IPS DF 6.9 (cell line): ENCODE measurements around the gene CASTOR1.

ENCODE experiments used
- DNase-seq: peaks from one replicate; pipeline ENCODE4 v3.0.0-alpha.2; 2013; ENCODE audit warnings: low read depth, low spot score
- H3K27ac ChIP-seq: one replicate; pipeline ENCODE4 v1.5.1; 2013; ENCODE audit warnings: low read length, control low read depth
- H3K27me3 ChIP-seq: 2 replicates; pipeline ENCODE4 v1.6.1; 2013; ENCODE audit warnings: mild to moderate bottlenecking, low read length; ENCODE audit not compliant: control insufficient read depth, insufficient read depth
- H3K36me3 ChIP-seq: 2 replicates; pipeline ENCODE4 v1.6.1; 2013; ENCODE audit warnings: low read length; ENCODE audit not compliant: control insufficient read depth, insufficient read depth
- H3K4me1 ChIP-seq: 2 replicates; pipeline ENCODE4 v1.6.1; 2013; ENCODE audit warnings: low read length; ENCODE audit not compliant: control insufficient read depth, insufficient read depth
- H3K4me3 ChIP-seq: 2 replicates; pipeline ENCODE4 v1.5.1; 2013; ENCODE audit warnings: mild to moderate bottlenecking, low read length
- H3K9me3 ChIP-seq: 2 replicates; pipeline ENCODE4 v1.6.1; 2013; ENCODE audit warnings: low read length, inconsistent platforms; ENCODE audit not compliant: control insufficient read depth, insufficient read depth
- WGBS: extraction: QIAGEN DNeasy Blood & Tissue Kit; methylation state at CpG from one replicate; pipeline ENCODE4 v1.1.7; 2013; ENCODE audit warnings: mixed read lengths, missing lambda C conversion rate; ENCODE audit not compliant: insufficient read length, insufficient coverage; 5-methylcytosine and 5-hydroxymethylcytosine counted together

The CASTOR1 gene

GRCh38 chr22:30320021-30320556, 30.8 kb upstream of the CASTOR1 start:
- DNase-seq: no peak
- Histone ChIP-seq H3K9me3 (no peaks in the 10 kb centered on the region), H3K4me1 (no peaks in the 10 kb centered on the region), H3K4me3 (no peak overlapping the region), H3K27ac (no peak overlapping the region), H3K36me3 (no peaks in the 10 kb centered on the region), H3K27me3 (no peaks in the 10 kb centered on the region)
- no CpG with 5 or more reads among the region's 3 CpGs for WGBS

GRCh38 chr22:30318799-30319419, 29.6 kb upstream of the CASTOR1 start:
- WGBS: no CpG with 5 or more reads among the region's 7 CpGs
- Histone ChIP-seq H3K4me3 (no peak overlapping the region), H3K27ac (no peak overlapping the region), H3K9me3 (no peaks in the 10 kb centered on the region), H3K27me3 (no peaks in the 10 kb centered on the region), H3K36me3 (no peaks in the 10 kb centered on the region), H3K4me1 (no peaks in the 10 kb centered on the region)
- no peak for DNase-seq

GRCh38 chr22:30317778-30318177, 28.5 kb upstream of the CASTOR1 start:
- no peak for DNase-seq
- H3K36me3 ChIP-seq: no peaks in the 10 kb centered on the region
- WGBS: no CpG with 5 or more reads among the region's 1 CpG
- H3K9me3 ChIP-seq: no peaks in the 10 kb centered on the region
- H3K4me3 ChIP-seq: no peak overlapping the region
- no peaks in the 10 kb centered on the region for H3K27me3 ChIP-seq
- no peaks in the 10 kb centered on the region for H3K4me1 ChIP-seq
- H3K27ac ChIP-seq: no peak overlapping the region

GRCh38 chr22:30315962-30316576, 26.8 kb upstream of the CASTOR1 start:
- no peak overlapping the region for H3K27ac ChIP-seq
- no peaks in the 10 kb centered on the region for H3K9me3 ChIP-seq
- DNase-seq: no peak
- H3K4me1 ChIP-seq: no peaks in the 10 kb centered on the region
- H3K27me3 ChIP-seq: no peaks in the 10 kb centered on the region
- H3K4me3 ChIP-seq: no peak overlapping the region
- no CpG with 5 or more reads among the region's 2 CpGs for WGBS
- no peaks in the 10 kb centered on the region for H3K36me3 ChIP-seq

- no CpG with 5 or more reads among the region's 8 CpGs for WGBS
- Histone ChIP-seq H3K9me3 (no peaks in the 10 kb centered on the region), H3K27ac (no peak overlapping the region), H3K4me3 (no peak overlapping the region), H3K4me1 (no peaks in the 10 kb centered on the region), H3K36me3 (no peaks in the 10 kb centered on the region), H3K27me3 (no peaks in the 10 kb centered on the region)
- DNase-seq: no peak
Observed at GRCh38 chr22:30314915-30315314, 25.6 kb upstream of the CASTOR1 start.

GRCh38 chr22:30313527-30314363, 24.4 kb upstream of the CASTOR1 start:
- no peaks in the 10 kb centered on the region for H3K4me1 ChIP-seq
- no peaks in the 10 kb centered on the region for H3K27me3 ChIP-seq
- no peaks in the 10 kb centered on the region for H3K9me3 ChIP-seq
- WGBS: no CpG with 5 or more reads among the region's 8 CpGs
- no peaks in the 10 kb centered on the region for H3K36me3 ChIP-seq
- no peak overlapping the region for H3K27ac ChIP-seq
- DNase-seq: no peak
- H3K4me3 ChIP-seq: no peak overlapping the region

- WGBS: no CpG with 5 or more reads among the region's 6 CpGs
- DNase-seq: no peak
Observed at GRCh38 chr22:30312053-30312452, 22.7 kb upstream of the CASTOR1 start.

GRCh38 chr22:30310881-30311771, 21.8 kb upstream of the CASTOR1 start:
- Histone ChIP-seq H3K4me1 (no peaks in the 10 kb centered on the region), H3K4me3 (no peak overlapping the region), H3K36me3 (no peaks in the 10 kb centered on the region), H3K9me3 (no peaks in the 10 kb centered on the region), H3K27ac (no peak overlapping the region), H3K27me3 (no peaks in the 10 kb centered on the region)
- no peak for DNase-seq
- no CpG with 5 or more reads among the region's 8 CpGs for WGBS

More at GRCh38 chr22:30312053-30312452, 22.7 kb upstream of the CASTOR1 start:
- no peaks in the 10 kb centered on the region for H3K9me3 ChIP-seq
- H3K4me1 ChIP-seq: no peaks in the 10 kb centered on the region
- H3K27me3 ChIP-seq: no peaks in the 10 kb centered on the region
- no peaks in the 10 kb centered on the region for H3K36me3 ChIP-seq
- H3K27ac ChIP-seq: no peak overlapping the region
- H3K4me3 ChIP-seq: no peak overlapping the region

GRCh38 chr22:30309951-30310741, 20.8 kb upstream of the CASTOR1 start:
- Histone ChIP-seq H3K9me3 (no peaks in the 10 kb centered on the region), H3K4me1 (no peaks in the 10 kb centered on the region), H3K36me3 (no peaks in the 10 kb centered on the region), H3K27me3 (no peaks in the 10 kb centered on the region), H3K27ac (no peak overlapping the region), H3K4me3 (no peak overlapping the region)
- WGBS: no CpG with 5 or more reads among the region's 7 CpGs
- DNase-seq: no peak
